NCI-H146 treated with DMSO at 0.1 percent for 48 hours (cell line): Measurements from ENCODE around the gene OR56A3.
"Not testable (repeated sequence)": the region's sequence is repeated elsewhere in the genome, so short reads cannot be mapped to it uniquely, and the experiment has no call there.

Experiments used
- DNase-seq: peaks from one replicate; lab custom pipeline; 2025; ENCODE audit not compliant: unreplicated experiment; lab: John Stamatoyannopoulos, UW

The OR56A3 gene, protein sequence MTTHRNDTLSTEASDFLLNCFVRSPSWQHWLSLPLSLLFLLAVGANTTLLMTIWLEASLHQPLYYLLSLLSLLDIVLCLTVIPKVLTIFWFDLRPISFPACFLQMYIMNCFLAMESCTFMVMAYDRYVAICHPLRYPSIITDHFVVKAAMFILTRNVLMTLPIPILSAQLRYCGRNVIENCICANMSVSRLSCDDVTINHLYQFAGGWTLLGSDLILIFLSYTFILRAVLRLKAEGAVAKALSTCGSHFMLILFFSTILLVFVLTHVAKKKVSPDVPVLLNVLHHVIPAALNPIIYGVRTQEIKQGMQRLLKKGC

DNA sequence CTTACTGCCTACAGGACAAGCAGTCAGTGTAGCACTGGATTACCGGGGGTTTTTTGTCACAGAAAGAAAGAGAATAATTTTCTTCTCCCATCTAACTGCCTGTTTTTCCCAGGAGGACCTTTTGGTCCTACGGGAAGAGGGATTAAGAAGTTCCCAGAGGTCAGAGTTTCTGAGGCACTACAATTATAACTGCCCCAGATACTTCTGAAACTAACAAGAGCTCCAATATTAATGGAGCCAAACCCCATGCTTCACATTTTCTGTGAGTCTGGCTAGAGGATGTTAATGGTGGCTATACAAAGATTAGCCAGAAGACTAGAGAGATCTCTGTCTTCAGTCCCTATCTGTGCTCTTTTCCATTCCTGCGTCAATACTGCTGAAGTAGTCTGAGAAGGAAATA is at the start of gene OR56A3:
OR56A3 (plus strand) TSS at position 301 of the 400 bp plus-strand sequence. CDS start 5,096 bp downstream, outside the sequence.
- no peak for DNase-seq

DNA sequence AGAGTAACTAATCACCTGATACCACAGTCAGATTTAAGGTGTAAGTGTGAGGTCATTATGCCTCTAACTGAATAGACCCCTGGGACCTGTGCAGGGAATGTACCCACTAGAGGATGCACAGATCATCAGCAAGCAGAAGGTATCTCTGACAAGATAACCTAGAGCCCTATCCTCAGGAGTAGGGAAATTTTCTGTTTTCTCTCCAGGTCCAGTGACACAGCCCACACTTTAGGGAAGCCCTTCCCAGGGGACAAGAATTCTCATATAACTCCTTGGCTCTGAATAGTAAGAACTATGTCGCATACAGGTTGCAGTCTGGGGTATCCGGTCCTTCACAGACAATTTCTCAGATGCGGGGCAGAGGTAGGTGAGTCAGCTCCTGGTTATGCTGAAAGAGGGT is 49.1 kb upstream of the OR56A3 start, which contains the start of gene OR52E5:
OR52E5 (plus strand) TSS at position 301 of the 400 bp plus-strand sequence. CDS start 7,569 bp downstream, outside the sequence.
- no peak for DNase-seq

DNA sequence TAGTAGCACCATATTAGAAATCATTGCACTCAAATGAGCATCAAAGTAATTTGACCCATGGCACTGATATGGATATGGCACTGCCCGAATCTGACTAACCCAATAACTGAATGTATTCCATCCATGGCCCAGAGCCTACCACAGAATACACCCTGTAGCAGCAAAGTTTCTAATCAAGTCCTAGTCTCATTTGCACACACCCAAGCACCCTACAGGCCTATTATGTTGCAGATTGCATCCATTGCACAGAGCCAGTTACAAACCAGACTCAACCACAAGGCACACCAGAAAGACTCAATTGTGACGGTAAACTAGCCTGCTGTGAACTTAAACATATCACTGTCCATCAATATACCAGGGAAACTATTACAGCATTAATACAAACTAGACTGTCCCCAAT is 42.5 kb upstream of the OR56A3 start:
- DNase-seq: no peak

DNA sequence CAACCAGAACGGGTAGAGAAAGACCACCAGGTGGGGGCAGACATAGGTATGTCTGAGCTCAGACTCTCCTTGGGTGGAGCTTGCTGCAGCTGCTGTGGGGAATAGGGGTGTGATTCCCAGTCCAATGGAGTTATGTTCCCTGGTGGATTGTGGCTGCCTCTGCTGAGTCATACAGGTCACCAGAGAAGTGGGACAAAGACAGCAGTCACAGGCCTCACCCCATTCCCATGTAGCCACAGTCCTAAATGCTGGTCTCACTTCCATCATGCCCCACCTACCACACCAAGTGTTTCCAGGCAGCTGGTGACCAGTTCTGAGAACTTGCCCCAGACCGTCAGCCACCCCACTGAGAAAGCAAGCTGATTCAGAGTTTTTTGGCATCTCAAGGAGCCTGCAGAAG is 31.5 kb upstream of the OR56A3 start:
- no peak for DNase-seq

DNA sequence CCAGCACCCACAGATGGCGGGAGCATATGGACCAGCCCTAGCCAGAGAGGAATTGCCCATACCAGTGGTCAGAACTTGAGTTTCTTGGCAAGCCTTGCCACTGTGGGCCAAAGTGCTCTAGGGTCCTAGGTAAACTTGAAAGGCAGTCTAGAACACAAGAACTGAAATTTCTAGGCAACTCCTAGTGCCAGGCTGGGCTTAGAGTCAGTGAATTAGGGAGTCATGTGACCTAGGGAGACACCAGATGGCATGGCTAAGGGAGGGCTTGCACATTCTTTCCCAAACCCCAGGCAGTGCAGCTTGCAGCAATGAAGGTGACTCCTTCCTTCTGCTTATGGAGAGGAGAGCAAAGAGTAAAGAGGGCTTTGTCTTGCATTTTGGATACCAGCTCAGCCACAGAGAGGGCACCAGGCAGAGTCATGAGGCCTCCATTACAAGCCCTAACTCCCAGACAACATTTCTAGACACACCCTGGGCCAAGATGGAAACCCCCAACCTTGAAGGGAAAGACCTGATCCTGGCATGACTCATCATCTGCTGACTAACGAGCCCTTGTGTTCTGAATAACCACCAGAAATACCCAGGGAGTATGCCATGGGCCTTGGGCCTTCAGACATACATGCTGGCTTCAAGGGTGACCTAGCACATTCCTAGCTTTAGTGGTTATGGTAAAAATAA is 19.2 kb upstream of the OR56A3 start:
- DNase-seq: no peak

DNA sequence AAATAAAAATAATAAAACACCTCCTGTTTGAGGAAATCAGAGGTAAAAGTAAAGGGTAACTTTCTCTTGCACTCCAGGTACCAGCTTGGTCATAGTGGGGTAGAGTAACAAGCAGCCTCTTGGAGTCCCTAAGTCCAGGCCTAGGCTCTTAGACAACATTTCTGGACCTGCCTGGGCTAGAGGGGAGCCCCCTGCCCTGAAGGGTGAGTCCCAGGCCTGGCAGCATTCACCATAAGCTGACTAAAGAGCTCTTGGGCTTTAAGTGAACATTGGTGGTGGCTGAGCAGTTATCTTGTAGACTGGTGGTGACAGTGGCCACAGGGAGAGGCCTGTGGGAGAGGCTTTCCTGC is 18.6 kb upstream of the OR56A3 start:
- DNase-seq: no peak

DNA sequence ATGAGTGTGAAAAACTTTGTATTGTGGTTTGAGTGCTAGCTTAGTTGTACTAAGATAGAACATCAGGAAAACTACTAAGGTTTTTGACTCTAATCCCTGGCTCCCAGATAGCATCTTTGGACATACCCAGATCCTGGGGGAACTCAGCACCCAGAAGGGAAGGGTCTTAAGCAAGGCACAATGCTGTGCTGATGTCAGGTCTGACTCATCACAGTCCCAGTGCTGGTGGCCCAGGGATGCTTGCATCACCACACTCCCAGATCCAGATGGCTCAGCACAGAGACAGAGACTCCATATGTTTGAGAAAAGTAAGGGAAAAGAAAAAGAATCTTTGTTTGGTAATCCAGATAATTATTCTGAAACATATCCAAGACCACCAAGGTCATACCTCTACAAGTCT is 18.3 kb upstream of the OR56A3 start:
- no peak for DNase-seq

DNA sequence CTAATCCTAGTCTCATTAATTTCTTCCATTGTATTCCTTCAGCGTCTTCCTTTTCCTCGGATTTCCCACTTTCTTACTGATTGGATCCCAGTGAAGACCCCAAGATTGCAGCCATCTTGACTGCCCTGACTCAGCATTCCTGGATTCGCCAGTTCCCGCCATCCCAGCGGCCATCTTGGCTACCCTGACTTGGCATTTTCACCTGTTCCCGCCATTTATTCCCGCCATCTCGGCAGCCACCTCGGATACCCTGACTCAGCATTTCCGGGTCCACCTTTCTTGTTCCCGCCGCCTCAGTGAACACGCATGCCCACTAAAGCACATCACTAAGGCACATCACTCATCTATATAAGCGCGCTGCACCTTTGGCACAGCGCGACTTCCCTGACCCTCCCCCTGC is 13.8 kb upstream of the OR56A3 start:
- no peak for DNase-seq

DNA sequence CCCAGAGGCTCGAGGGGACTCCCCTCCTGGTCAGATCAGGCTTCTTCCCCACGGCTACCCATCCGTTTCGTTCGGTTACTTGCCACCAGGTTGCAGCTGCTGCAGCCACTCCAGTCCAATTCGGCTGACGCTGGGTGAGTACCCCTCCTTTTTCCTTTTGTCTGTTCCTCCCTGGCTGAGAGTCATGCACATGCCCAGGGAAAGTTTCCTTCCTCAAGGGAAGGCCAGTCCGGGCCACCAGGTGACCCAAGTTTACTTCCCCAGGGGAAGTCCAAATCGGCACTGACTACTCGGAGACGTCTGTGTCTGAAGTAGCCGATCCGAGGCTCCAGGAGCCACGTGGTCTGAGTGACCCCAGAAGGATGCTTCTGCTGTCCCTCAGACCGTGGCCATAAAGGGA is 13.2 kb upstream of the OR56A3 start:
- DNase-seq: no peak

DNA sequence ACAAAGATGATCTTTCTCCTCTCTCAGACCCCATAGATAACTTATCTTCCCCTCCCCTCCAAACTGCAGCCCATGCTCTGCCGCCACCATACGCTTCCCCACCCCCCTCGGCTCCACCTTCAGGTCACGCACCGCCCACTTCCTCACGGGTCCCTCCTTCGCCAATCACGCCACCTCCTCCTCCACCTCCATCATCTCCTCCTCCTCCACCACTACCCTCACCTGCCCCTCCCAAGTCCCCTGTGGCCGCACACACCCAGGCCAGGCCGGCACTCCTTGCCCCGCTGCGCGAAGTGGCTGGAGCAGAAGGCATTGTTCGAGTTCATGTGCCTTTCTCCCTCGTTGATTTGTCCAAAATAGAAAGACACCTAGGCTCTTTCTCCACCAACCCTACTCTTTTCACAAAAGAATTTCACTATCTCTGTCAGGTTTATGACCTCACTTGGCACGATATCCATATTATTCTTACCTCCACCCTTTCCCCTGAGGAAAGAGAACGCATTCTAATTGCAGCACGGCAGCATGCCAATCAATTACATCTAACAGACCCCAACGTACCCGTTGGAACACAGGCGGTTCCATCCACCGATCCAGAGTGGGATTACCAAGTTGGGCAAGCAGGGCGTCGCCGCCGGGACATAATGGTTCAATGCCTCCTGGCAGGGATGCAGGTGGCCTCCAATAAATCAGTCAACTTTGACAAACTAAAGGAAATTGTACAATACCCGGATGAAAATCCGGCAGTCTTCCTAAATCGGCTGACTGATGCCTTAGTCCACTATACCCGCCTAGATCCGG is 12.3 kb upstream of the OR56A3 start:
- DNase-seq: no peak

DNA sequence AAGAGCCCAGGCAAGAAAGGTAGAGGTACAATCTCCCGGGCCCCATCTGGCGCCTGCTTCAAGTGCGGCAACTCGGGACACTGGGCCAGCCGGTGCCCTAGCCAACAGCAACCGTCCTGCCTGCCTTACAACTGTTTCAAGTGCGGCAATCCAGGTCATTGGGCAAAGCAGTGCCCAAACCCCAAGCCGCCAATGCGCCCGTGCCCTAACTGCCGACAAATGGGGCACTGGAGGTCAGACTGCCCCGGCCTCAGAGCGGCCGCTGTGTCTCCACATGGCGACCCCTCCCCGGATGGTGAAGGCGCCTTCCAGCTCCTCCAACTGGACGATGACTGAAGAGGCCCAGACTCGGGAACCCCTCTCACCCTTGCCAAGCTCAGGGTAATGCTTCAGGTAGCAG is 11.4 kb upstream of the OR56A3 start:
- no peak for DNase-seq

DNA sequence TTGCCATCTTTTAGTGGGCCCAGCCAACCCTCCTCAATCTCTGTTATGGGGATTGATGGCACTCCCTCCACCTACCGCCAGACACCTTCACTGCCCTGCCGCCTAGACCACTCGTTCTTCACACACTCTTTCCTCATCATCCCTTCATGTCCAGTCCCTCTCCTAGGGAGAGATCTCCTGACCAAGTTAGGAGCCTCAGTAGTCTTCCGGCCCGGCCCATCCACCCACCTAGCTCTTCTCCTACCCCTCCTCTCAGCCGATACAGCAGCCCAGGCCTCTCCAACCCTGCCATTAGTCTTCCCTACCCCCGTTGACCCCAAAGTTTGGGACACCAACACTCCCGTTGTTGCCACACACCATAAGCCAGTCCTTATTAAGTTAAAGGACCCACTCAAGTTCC is 11.0 kb upstream of the OR56A3 start:
- no peak for DNase-seq

DNA sequence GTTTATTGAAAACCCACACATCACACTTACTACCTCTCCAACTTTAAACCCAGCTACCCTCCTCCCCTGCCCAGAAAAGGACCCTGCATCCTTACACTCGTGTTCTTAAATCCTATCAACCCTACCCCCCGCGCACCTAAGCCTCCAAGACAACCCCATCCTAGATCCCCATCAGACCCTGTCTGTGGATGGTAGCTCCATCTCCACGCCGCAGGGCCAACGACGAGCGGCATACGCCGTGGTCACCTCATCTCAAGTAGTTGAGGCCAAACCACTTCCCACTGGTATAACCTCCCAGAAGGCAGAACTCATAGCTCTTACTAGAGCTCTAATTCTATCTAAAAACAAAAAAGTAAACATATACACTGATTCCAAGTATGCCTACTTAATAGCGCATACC is 9.4 kb upstream of the OR56A3 start:
- DNase-seq: no peak

DNA sequence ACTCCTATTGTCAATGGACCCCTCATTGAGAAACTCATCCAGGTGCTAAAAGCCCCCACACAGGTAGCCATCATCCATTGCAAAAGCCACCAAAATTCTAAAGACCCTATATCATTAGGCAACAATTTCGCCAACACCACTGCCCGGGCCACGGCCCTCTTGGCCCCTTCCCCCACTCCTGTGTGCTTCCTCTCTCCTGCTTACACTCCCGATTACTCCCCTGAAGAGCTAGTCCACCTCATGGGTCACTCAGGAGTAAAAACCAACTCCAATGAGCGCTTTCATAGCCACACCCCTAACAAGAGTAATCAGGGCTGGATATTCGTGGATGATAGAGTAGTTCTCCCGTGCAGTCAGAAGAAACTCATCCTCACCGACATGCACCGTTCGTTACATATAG is 8.9 kb upstream of the OR56A3 start:
- no peak for DNase-seq

DNA sequence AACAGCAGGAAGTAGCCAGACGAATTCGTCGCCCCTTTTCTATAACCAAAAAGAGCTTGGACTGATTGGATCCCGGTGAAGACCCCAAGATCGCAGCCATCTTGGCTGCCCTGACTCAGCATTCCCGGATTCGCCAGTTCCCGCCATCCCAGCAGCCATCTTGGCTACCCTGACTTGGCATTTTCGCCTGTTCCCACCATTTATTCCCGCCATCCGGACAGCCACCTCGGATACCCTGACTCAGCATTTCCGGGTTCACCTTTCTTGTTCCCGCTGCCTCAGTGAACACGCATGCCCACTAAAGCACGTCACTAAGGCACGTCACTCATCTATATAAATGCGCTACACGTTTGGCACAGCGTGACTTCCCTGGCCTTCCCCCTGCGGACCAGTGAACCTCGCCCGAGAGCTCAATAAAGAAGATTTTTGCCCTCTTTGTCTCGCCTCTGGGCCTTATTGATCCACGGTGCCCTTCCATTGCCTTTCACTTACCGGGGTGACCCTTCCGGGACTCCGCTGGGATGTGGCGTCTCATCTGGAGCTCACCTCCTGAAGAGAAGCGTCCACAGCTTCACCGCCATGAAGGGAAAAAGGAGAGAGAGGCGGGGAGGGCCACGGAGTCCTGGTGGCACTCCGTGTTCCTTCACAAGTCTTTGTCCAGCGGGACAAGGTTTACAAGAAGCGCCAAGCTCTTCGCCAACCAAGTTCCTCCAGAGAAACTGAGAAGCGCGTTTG is 4.0 kb upstream of the OR56A3 start:
- DNase-seq: no peak

DNA sequence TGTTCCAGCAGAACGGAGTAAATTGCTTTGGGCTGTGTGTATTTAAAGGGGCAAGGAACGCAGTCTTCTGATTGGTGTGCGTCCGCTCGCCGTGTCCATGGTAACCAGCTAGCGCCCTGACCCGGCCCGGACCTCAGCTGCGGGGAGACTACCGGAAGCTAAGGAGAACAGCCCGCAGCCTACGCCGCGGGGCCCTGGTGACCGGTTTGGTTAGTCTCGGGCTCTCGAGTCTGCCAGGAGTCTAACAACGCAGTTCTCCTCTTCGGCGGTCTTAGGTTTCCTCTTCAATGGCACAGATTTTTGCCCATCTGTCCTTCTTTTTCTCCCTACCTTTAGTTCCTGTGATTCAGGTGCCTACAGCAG is 3.5 kb upstream of the OR56A3 start:
- peak; percentile 9 for DNase-seq

DNA sequence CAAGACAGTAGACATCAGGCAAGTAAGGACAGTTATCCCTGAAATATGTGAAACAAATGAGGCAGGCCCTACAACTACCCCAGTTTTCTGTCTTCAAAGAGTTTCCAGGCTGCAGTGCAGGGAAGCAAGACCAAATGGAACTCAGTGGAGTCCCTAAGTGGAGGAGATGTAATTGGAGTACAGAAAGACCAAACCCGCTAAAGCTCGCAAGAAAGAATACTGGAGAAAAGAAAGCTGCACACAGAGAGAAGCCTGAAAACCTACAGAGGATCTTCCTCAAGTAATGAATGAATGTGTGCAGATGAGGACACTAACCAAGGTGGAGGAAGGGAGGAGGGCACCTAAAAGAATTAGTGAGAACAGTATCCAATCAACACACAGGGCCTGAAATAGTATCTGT is 1.3 kb upstream of the OR56A3 start:
- DNase-seq: no peak

DNA sequence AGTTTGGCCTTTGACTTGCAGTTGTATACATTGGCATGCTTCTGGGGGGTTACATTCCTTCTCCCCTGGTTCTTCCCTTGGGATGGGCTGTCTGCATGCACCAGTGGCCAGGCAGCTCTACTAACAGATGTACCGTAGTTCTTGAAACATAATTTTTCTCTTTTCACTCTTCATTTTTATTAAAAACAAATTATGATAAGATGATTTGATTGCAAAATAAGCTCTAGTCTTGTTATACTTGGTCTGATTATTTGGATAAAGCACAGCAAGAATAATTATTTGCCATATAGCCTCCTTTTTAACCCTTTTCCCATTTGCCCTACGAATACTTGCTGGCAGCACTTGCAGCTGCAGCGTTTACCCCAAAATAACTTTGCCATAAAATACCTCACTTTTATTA is 13.5 kb downstream of the OR56A3 start:
- no peak for DNase-seq

DNA sequence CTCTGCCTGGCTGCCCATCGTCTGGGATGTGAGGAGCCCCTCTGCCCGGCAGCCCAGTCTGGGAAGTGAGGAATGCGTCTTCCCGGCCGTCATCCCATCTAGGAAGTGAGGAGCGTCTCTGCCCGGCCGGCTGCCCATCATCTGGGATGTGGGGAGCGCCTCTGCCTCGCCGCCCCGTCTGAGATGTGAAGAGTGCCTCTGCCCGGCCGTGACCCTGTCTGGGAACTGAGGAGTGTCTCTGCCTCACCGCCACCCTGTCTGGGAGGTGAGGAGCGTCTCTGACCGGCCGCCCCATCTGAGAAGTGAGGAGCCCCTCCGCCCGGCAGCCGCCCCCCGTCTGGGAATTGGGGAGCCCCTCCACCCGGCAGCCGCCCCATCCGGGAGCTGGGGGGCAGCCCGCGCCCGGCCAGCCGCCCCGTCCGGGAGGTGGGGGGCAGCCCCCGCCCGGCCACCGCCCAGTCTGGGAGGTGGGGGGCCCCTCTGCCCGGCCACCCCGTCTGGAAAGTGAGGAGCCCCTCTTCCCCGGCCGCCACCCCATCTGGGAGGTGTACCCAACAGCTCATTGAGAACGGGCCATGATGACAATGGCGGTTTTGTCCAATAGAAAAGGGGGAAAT is 18.8 kb downstream of the OR56A3 start:
- not testable (repeated sequence) for DNase-seq

DNA sequence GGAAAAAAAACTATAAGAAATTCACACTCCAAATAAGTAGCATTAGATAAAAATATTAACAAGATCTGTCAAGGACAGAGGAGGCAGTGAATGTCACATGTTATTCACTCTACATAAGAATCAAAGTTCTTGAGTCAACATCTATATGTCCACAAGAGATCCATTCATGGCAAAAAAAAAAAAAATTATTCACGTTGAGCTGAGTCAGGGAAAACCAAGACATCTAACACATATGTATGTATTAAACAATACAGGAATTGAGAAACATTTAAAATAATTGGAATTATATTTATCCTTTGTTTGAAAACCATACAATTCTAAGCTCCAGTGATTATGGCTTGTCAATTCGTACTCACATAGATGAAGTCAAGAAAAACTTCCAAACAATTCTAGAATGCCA is 24.9 kb downstream of the OR56A3 start:
- no peak for DNase-seq

DNA sequence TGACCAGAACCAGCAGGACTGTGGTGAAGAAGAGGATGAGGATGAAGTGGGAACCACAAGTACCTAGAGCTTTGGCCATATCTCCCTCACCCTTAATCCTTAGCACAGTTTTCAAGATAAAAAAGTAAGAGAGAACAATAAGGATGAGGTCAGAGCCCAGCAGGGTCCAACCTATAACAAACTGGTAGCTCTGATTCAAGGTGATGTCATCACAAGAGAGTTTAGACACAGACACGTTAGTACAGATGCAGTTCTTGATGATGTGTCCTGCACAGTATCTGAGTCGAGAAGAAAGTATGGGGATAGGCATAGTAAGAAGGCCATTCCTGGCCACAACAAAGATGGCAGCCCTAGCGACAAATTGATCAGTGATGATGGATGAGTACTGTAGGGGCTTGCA is 25.7 kb downstream of the OR56A3 start:
- DNase-seq: no peak
